GM10266 (cell line): ENCODE measurements around the gene CLPSL1.

ENCODE experiments used
- DNase-seq: peaks from one replicate; pipeline ENCODE4 v3.0.0; 2012; ENCODE audit errors: extremely low spot score
- CTCF ChIP-seq: IDR thresholded peaks from 2 replicates; pipeline ENCODE4 v1.5.1; 2012; ENCODE audit warnings: mild to moderate bottlenecking, low read depth; ENCODE audit not compliant: control insufficient read depth, insufficient read depth; ENCODE audit errors: missing control alignments

CLPSL1 gene

GRCh38 chr6:35787266-35788218, 6.7 kb downstream of the CLPSL1 start:
- DNase-seq = peak; percentile 24

GRCh38 chr6:35788423-35788982, 7.7 kb downstream of the CLPSL1 start:
- no peak for TF ChIP-seq CTCF
- DNase-seq = peak; percentile 46

More at GRCh38 chr6:35787266-35788218, 6.7 kb downstream of the CLPSL1 start:
- TF ChIP-seq CTCF = no peak

GRCh38 chr6:35790683-35791082, 9.9 kb downstream of the CLPSL1 start:
- DNase-seq = no peak
- TF ChIP-seq CTCF = no peak

- no peak for TF ChIP-seq CTCF
- DNase-seq = peak; percentile 31
Observed at GRCh38 chr6:35794536-35795452, 14.0 kb downstream of the CLPSL1 start.

- peak; percentile 24 for DNase-seq
- TF ChIP-seq CTCF = no peak
Observed at GRCh38 chr6:35795453-35796071, 14.7 kb downstream of the CLPSL1 start.

GRCh38 chr6:35796236-35796635, 15.4 kb downstream of the CLPSL1 start:
- no peak for TF ChIP-seq CTCF
- peak; percentile 20 for DNase-seq
